ENCODE data around the gene KCTD8. TPM values are rescaled to one million over a fixed set of nuclear protein-coding genes. Genes with fewer than 3 reads are reported as not detected.

The KCTD8 gene
- total RNA-seq, 1 donor from 2014 or later = not detected

- Mint-ChIP-seq H3K4me3 (no peak overlapping the region), H3K36me3 (no peaks in the 10 kb centered on the region), H3K27me3 (ENCODE audit: insufficient read depth, low read depth) (no peaks in the 10 kb centered on the region), H3K9me3 (no peaks in the 10 kb centered on the region), H3K27ac (no peak overlapping the region), H3K4me1 (no peaks in the 10 kb centered on the region)
- Histone ChIP-seq H3K27ac (no peak overlapping the region), H2AFZ (replicated peaks) (no peak overlapping the region), H3K36me3 (no peaks in the 10 kb centered on the region), H3F3A (ENCODE audit: low read depth) (no peaks in the 10 kb centered on the region), H4K20me1 (ENCODE audit: low read depth) (no peaks in the 10 kb centered on the region), H3K27me3 (no peaks in the 10 kb centered on the region), H3K4me1 (no peaks in the 10 kb centered on the region), H3K79me2 (ENCODE audit: low read depth) (no peaks in the 10 kb centered on the region), H3K9me3 (ENCODE audit: low read depth) (no peaks in the 10 kb centered on the region), H3K9ac (no peak overlapping the region), H3K4me2 (no peak overlapping the region), H3K4me3 (no peak overlapping the region)
- no peak for DNase-seq (ENCODE audit: low spot score)
- TF ChIP-seq CTCF (IDR thresholded peaks at IDR 0.05) (no peak), EZH2 (IDR thresholded peaks at IDR 0.05) (no peak), EZH2phosphoT487 (IDR thresholded peaks at IDR 0.05) (no peak)
Observed at GRCh38 chr4:44422912-44423311, 25.7 kb downstream of the KCTD8 start.

- H3K27me3 ChIP-seq = no peaks in the 10 kb centered on the region
- TF ChIP-seq EZH2phosphoT487 (IDR thresholded peaks at IDR 0.05) (no peak), EZH2 (IDR thresholded peaks at IDR 0.05) (no peak), CTCF (IDR thresholded peaks at IDR 0.05) (no peak)
- no peak for DNase-seq (ENCODE audit: low spot score)
- no peaks in the 10 kb centered on the region for H3K9me3 ChIP-seq (ENCODE audit: low read depth)
- no peaks in the 10 kb centered on the region for H3F3A ChIP-seq (ENCODE audit: low read depth)
- H3K27ac Mint-ChIP-seq = no peak overlapping the region
- H3K4me3 ChIP-seq = no peak overlapping the region
- H2AFZ ChIP-seq (replicated peaks) = no peak overlapping the region
- no peaks in the 10 kb centered on the region for H3K4me1 Mint-ChIP-seq
- H3K9ac ChIP-seq = no peak overlapping the region
- no peaks in the 10 kb centered on the region for H3K79me2 ChIP-seq (ENCODE audit: low read depth)
- H3K9me3 Mint-ChIP-seq = no peaks in the 10 kb centered on the region
- H3K36me3 Mint-ChIP-seq = no peaks in the 10 kb centered on the region
- no peaks in the 10 kb centered on the region for H3K27me3 Mint-ChIP-seq (ENCODE audit: insufficient read depth, low read depth)
- no peak overlapping the region for H3K4me3 Mint-ChIP-seq
- no peaks in the 10 kb centered on the region for H3K36me3 ChIP-seq
- H3K4me2 ChIP-seq = no peak overlapping the region
- H3K4me1 ChIP-seq = no peaks in the 10 kb centered on the region
- no peaks in the 10 kb centered on the region for H4K20me1 ChIP-seq (ENCODE audit: low read depth)
- H3K27ac ChIP-seq = no peak overlapping the region
Observed at GRCh38 chr4:44421330-44422065, 27.1 kb downstream of the KCTD8 start.

DNA sequence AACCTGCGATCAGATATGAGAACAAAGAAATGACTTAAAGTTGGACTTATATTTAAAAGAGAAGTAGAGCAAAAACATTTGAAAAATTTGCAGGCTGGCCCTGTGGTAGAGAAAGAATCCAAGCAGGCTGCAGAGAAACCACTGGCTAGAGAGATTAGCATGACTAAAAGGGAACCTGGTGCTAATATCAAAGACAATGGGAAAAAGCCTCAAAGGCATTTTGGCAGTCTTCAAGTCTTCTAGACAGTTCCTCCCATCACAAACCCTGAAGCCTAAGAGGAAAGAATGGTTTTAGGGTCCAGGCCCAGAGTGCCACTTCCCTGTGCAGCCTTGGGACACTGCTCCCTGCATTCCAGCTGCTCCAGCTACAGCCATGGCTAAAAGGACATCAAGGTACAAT, 33.4 kb downstream of the KCTD8 start:
- Histone ChIP-seq H2AFZ (replicated peaks) (no peak overlapping the region), H3K27ac (no peak overlapping the region), H3K4me3 (no peak overlapping the region), H3K4me1 (no peaks in the 10 kb centered on the region), H3K4me2 (no peak overlapping the region), H3K36me3 (no peaks in the 10 kb centered on the region), H4K20me1 (ENCODE audit: low read depth) (no peaks in the 10 kb centered on the region), H3K9me3 (ENCODE audit: low read depth) (no peaks in the 10 kb centered on the region), H3K79me2 (ENCODE audit: low read depth) (no peaks in the 10 kb centered on the region), H3K9ac (no peak overlapping the region), H3F3A (ENCODE audit: low read depth) (no peaks in the 10 kb centered on the region), H3K27me3 (no peaks in the 10 kb centered on the region)
- Mint-ChIP-seq H3K4me1 (no peaks in the 10 kb centered on the region), H3K27me3 (ENCODE audit: insufficient read depth, low read depth) (no peaks in the 10 kb centered on the region), H3K4me3 (no peak overlapping the region), H3K27ac (no peak overlapping the region), H3K9me3 (no peaks in the 10 kb centered on the region), H3K36me3 (no peaks in the 10 kb centered on the region)
- TF ChIP-seq EZH2phosphoT487 (IDR thresholded peaks at IDR 0.05) (no peak), CTCF (IDR thresholded peaks at IDR 0.05) (no peak), EZH2 (IDR thresholded peaks at IDR 0.05) (no peak)
- no peak for DNase-seq (ENCODE audit: low spot score)

Data from neural progenitor cell (in vitro differentiated cells).